Natural killer cell (primary cell): ENCODE data around the gene MRGPRE. TPM values are rescaled to one million over a fixed set of nuclear protein-coding genes. Genes with fewer than 3 reads are reported as not detected.

Experiments
- ATAC-seq, 3 donors: fragments of 150-1000 bp in 2 of 3; fragments of 200-7000 bp in 1 of 3; cut with Tn5 transposase; 1 replicate in 1 of 3; 2 replicates in 2 of 3; pipeline ENCODE4 v1.10.0; 2021; ENCODE audit warnings: mild to moderate bottlenecking in 2 of 3, moderate library complexity in 2 of 3
- DNase-seq, 2 donors: peaks; one replicate each; pipeline versions ENCODE4 v3.0.0 to v3.0.0-alpha.2; 2013 to 2021; ENCODE audit warnings: mixed read lengths in 1 of 2
- H3K27ac ChIP-seq: one replicate; pipeline ENCODE4 v1.5.1; 2013; ENCODE audit warnings: mild to moderate bottlenecking, low read length
- H3K27me3 ChIP-seq: one replicate; pipeline ENCODE4 v1.6.1; 2013; ENCODE audit warnings: low read length; ENCODE audit not compliant: control insufficient read depth, insufficient read depth
- H3K36me3 ChIP-seq: one replicate; pipeline ENCODE4 v1.6.1; 2013; ENCODE audit warnings: low read length; ENCODE audit not compliant: control insufficient read depth, insufficient read depth
- H3K4me1 ChIP-seq: one replicate; pipeline ENCODE4 v1.6.1; 2013; ENCODE audit warnings: low read length; ENCODE audit not compliant: control insufficient read depth, insufficient read depth
- H3K4me3 ChIP-seq: one replicate; pipeline ENCODE4 v1.5.1; 2013; ENCODE audit warnings: low read length
- H3K9me3 ChIP-seq: one replicate; pipeline ENCODE4 v1.6.1; 2013; ENCODE audit warnings: low read length; ENCODE audit not compliant: control insufficient read depth, insufficient read depth
- H3K27ac Mint-ChIP-seq, 2 donors: one replicate each; pipeline ENCODE4 v1.8.0; 2022; ENCODE audit warnings: mild to moderate bottlenecking in 2 of 2, mixed read lengths in 2 of 2, moderate library complexity in 1 of 2
- H3K27me3 Mint-ChIP-seq, 2 donors: one replicate each; pipeline ENCODE4 v1.8.0; 2022; ENCODE audit warnings: low read depth in 2 of 2, mixed read lengths in 2 of 2
- H3K36me3 Mint-ChIP-seq: one replicate; pipeline ENCODE4 v1.8.0; 2022; ENCODE audit warnings: mixed read lengths
- H3K4me1 Mint-ChIP-seq, 2 donors: one replicate each; pipeline ENCODE4 v1.8.0; 2022; ENCODE audit warnings: mixed read lengths in 2 of 2
- H3K4me3 Mint-ChIP-seq: one replicate; pipeline ENCODE4 v1.8.0; 2022; ENCODE audit warnings: mild to moderate bottlenecking, moderate library complexity, mixed read lengths
- H3K9me3 Mint-ChIP-seq, 2 donors: one replicate each; pipeline ENCODE4 v1.8.0; 2022; ENCODE audit warnings: mixed read lengths in 2 of 2
- WGBS: methylation state at CpG from one replicate; pipeline ENCODE4 v1.1.7; 2013; ENCODE audit warnings: missing lambda C conversion rate; ENCODE audit not compliant: insufficient coverage; 5-methylcytosine and 5-hydroxymethylcytosine counted together
- intact Hi-C: fragments of 100-400 bp; cut with micrococcal nuclease; formaldehyde crosslinking; loops from one replicate; pipeline ENCODE4 v1.14.2; 2022
- total RNA-seq, 4 donors: library from RNA; stranded (reverse); fragments of 120-200 nt in 1 of 4; gene quantifications; one replicate each; pipeline versions ENCODE4 v1.2.3 to v1.2.4, GENCODE V29; 2013 to 2022
- TF ChIP-seq, protein P1 (sequence below): fragments of 200-600 bp; IDR thresholded peaks from one replicate; pipeline ENCODE4 v1.8.0; 2022; ENCODE audit warnings: antibody characterized with exemption

The MRGPRE gene
- total RNA-seq, 3 donors from 2014 or later (not counting 1 experiment from before 2014, with no cell fraction given): not detected

DNA sequence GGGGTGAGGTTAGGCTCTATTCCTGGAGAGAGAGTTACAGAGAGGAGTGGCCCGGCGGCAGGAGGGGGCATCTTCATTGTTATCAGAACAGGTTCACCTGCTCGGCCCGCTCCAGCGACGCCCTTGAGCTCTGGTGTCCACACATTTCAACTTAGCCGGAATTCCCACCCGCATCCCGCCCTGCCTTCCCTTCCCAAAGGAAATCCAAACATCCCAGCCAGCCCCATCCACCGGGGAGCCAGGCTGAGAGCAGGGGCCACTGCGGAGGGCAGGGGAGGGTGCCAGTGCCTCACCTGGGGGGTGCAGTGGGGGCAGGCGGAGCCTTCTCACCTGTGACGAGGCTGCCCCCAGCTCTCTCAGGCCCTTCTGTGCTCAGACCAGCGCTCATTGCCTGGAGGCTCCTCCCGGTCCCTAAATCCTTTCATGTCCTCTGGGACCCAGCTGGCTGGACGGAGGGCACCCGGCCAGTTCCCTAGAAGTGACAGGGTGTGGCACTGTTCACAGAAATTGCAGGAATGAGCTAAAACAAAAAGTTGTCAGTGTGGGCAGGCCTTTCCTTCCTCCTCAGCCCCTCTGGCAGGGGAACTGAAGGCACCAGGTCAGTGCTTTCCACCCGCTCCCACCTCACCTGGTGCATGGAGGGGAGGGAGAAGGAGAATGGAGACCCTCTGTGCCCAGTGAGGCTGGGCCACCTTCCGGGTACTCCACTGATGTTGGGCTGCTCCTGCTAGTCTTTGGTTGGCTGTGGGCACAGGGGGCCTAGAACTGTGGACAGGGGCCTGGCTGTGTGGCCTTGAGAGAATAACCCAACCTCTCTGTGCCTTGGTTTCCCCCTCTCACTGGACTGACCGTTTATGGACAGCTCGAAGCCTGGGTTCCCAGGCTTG, 11.5 kb downstream of the MRGPRE start:
- Histone ChIP-seq H3K4me1 (peaks cover 22% of the 10 kb centered on the region), H3K9me3 (no peaks in the 10 kb centered on the region), H3K27me3 (no peaks in the 10 kb centered on the region), H3K4me3 (no peak overlapping the region), H3K36me3 (no peaks in the 10 kb centered on the region), H3K27ac (no peak overlapping the region)
- peaks cover 7 to 19% of the 10 kb centered on the region in 2 donors for H3K4me1 Mint-ChIP-seq
- DNase-seq: peak in 1 of 2 donors; percentile 13
- no peaks in the 10 kb centered on the region for H3K36me3 Mint-ChIP-seq
- no peaks in the 10 kb centered on the region for H3K9me3 Mint-ChIP-seq
- H3K4me3 Mint-ChIP-seq: no peak overlapping the region
- H3K27ac Mint-ChIP-seq: no peak overlapping the region
- TF ChIP-seq, protein P1, sequence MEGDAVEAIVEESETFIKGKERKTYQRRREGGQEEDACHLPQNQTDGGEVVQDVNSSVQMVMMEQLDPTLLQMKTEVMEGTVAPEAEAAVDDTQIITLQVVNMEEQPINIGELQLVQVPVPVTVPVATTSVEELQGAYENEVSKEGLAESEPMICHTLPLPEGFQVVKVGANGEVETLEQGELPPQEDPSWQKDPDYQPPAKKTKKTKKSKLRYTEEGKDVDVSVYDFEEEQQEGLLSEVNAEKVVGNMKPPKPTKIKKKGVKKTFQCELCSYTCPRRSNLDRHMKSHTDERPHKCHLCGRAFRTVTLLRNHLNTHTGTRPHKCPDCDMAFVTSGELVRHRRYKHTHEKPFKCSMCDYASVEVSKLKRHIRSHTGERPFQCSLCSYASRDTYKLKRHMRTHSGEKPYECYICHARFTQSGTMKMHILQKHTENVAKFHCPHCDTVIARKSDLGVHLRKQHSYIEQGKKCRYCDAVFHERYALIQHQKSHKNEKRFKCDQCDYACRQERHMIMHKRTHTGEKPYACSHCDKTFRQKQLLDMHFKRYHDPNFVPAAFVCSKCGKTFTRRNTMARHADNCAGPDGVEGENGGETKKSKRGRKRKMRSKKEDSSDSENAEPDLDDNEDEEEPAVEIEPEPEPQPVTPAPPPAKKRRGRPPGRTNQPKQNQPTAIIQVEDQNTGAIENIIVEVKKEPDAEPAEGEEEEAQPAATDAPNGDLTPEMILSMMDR: no peak
- no peak for ATAC-seq
- H3K27me3 Mint-ChIP-seq: peaks cover 0 to 18% of the 10 kb centered on the region in 2 donors
- WGBS: 88% methylated on average over 21 of the region's 21 CpGs
- intact Hi-C loops: no loop called here

DNA sequence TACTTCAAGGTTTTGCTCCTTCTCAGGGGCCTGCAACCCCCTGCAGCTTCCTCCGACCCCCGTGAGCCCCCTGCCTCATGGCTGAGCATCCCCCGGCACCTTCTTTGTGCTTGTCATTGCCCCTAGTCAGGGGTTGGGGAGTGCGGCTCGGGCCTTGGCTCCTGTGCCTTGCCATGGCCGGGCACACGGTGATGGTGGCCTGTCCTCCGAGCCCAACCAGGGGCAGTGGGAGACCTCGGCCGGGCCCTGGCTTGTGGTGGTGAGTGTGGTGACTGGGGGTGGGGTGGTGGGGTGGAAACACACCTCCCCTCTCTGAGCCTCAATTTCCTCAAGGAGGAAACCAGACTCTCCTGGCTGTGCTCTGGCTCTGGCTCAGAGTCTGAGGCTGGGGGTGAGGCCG, 12.1 kb downstream of the MRGPRE start:
- ATAC-seq (no peak), DNase-seq (peak in 1 of 2 donors; percentile 10)
- Mint-ChIP-seq H3K36me3 (no peaks in the 10 kb centered on the region), H3K9me3 (no peaks in the 10 kb centered on the region), H3K4me3 (no peak overlapping the region), H3K27ac (no peak overlapping the region), H3K4me1 (peaks cover 7 to 22% of the 10 kb centered on the region in 2 donors), H3K27me3 (peaks cover 0 to 19% of the 10 kb centered on the region in 2 donors)
- H3K27ac ChIP-seq: no peak overlapping the region
- H3K9me3 ChIP-seq: no peaks in the 10 kb centered on the region
- TF ChIP-seq, protein P1: no peak
- WGBS: 60% methylated on average over 9 of the region's 11 CpGs
- no peaks in the 10 kb centered on the region for H3K27me3 ChIP-seq
- H3K4me1 ChIP-seq: peaks cover 21% of the 10 kb centered on the region
- intact Hi-C loops: no loop called here
- H3K36me3 ChIP-seq: no peaks in the 10 kb centered on the region
- H3K4me3 ChIP-seq: no peak overlapping the region

DNA sequence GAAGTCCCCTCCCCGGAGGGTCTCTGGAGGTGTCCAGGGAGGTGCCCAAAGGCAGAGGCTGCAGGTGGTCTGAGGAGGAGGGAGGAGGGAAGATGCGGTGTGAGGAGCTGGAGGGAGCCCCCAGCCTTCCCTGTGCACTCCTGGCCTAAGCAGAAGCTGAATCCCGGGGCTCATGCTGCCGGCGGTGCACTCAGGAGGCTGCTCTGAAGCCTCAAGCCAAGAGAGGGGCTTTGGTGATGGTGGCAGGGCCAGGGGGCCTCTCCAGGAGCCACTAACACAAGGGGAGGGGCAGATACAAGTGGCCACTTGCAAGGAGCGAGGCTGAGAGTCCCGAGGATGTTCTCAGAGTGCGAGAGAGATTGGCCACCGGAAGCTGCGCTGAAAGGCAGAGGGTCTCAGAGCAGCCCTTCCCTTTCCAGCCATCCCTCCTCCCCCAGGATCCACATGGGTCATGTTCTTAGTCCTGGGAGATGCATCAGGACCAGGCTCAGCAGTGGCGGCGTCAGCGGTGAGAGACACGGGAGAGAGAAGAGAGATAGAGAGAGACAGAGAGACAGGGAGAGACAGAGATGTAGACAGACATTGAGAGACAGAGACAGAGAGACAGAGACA, 12.8 kb downstream of the MRGPRE start:
- Mint-ChIP-seq H3K4me3 (no peak overlapping the region), H3K27me3 (peaks cover 0 to 22% of the 10 kb centered on the region in 2 donors), H3K9me3 (no peaks in the 10 kb centered on the region), H3K36me3 (no peaks in the 10 kb centered on the region), H3K4me1 (peaks cover 7 to 25% of the 10 kb centered on the region in 2 donors), H3K27ac (no peak overlapping the region)
- H3K4me1 ChIP-seq: peaks cover 21% of the 10 kb centered on the region
- no peak for ATAC-seq
- TF ChIP-seq, protein P1: no peak
- DNase-seq: peak in 1 of 2 donors; percentile 4
- 87% methylated on average over 14 of the region's 14 CpGs for WGBS
- H3K4me3 ChIP-seq: no peak overlapping the region
- no peaks in the 10 kb centered on the region for H3K9me3 ChIP-seq
- intact Hi-C loops: no loop called here
- H3K36me3 ChIP-seq: no peaks in the 10 kb centered on the region
- H3K27ac ChIP-seq: no peak overlapping the region
- no peaks in the 10 kb centered on the region for H3K27me3 ChIP-seq
